ENCODE results near the gene DAB1. TPM values are rescaled to one million over a fixed set of nuclear protein-coding genes. Genes with fewer than 3 reads are reported as not detected.

Gene DAB1
- total RNA-seq, 3 donors from 2014 or later = 0.61 to 2.0 (median 0.92) TPM

- intact Hi-C loops (cut with DNase I, micrococcal nuclease) = no loop called here
- ATAC-seq = no peak
- no peaks in the 10 kb centered on the region for H3K4me1 ChIP-seq (ENCODE audit: low read depth)
- TF ChIP-seq CTCF (IDR thresholded peaks at IDR 0.05) = no peak
- H3K4me3 ChIP-seq = no peak overlapping the region
- DNase-seq = no peak
- H3K9me3 ChIP-seq = peaks cover 1% of the 10 kb centered on the region
- H3K36me3 ChIP-seq (ENCODE audit: low read depth) = no peaks in the 10 kb centered on the region
These were observed 60.7 kb downstream of the DAB1 start for GRCh38 chr1:57363165-57363564.

- DNase-seq (no peak), ATAC-seq (no peak)
- H3K9me3 ChIP-seq = no peaks in the 10 kb centered on the region
- no peaks in the 10 kb centered on the region for H3K36me3 ChIP-seq (ENCODE audit: low read depth)
- intact Hi-C loops (cut with DNase I, micrococcal nuclease) = no loop called here
- H3K4me3 ChIP-seq = no peak overlapping the region
- no peak for TF ChIP-seq CTCF (IDR thresholded peaks at IDR 0.05)
- no peaks in the 10 kb centered on the region for H3K4me1 ChIP-seq (ENCODE audit: low read depth)
These were observed 61.4 kb downstream of the DAB1 start for GRCh38 chr1:57362480-57362879.

- H3K4me3 ChIP-seq = no peak overlapping the region
- intact Hi-C loops (cut with DNase I, micrococcal nuclease) = no loop called here
- no peaks in the 10 kb centered on the region for H3K9me3 ChIP-seq
- no peaks in the 10 kb centered on the region for H3K4me1 ChIP-seq (ENCODE audit: low read depth)
- TF ChIP-seq CTCF (IDR thresholded peaks at IDR 0.05) = no peak
- DNase-seq = no peak
- no peaks in the 10 kb centered on the region for H3K36me3 ChIP-seq (ENCODE audit: low read depth)
- no peak for ATAC-seq
These were observed 62.3 kb downstream of the DAB1 start for GRCh38 chr1:57361516-57361915.

GRCh38 chr1:57360846-57361407, 62.9 kb downstream of the DAB1 start:
- intact Hi-C loops (cut with DNase I, micrococcal nuclease) = no loop called here
- Histone ChIP-seq H3K4me3 (no peak overlapping the region), H3K9me3 (no peaks in the 10 kb centered on the region), H3K36me3 (ENCODE audit: low read depth) (no peaks in the 10 kb centered on the region), H3K4me1 (ENCODE audit: low read depth) (no peaks in the 10 kb centered on the region)
- ATAC-seq = no peak
- no peak for TF ChIP-seq CTCF (IDR thresholded peaks at IDR 0.05)
- no peak for DNase-seq

GRCh38 chr1:57357462-57357861, 66.4 kb downstream of the DAB1 start:
- H3K4me1 ChIP-seq (ENCODE audit: low read depth) = no peaks in the 10 kb centered on the region
- intact Hi-C loops (cut with DNase I, micrococcal nuclease) = no loop called here
- no peak for TF ChIP-seq CTCF (IDR thresholded peaks at IDR 0.05)
- DNase-seq (no peak), ATAC-seq (no peak)
- no peaks in the 10 kb centered on the region for H3K36me3 ChIP-seq (ENCODE audit: low read depth)
- no peak overlapping the region for H3K4me3 ChIP-seq
- no peaks in the 10 kb centered on the region for H3K9me3 ChIP-seq

- H3K4me1 ChIP-seq (ENCODE audit: low read depth) = no peaks in the 10 kb centered on the region
- no peak overlapping the region for H3K4me3 ChIP-seq
- H3K9me3 ChIP-seq = no peaks in the 10 kb centered on the region
- DNase-seq (no peak), ATAC-seq (no peak)
- TF ChIP-seq CTCF (IDR thresholded peaks at IDR 0.05) = no peak
- intact Hi-C loops (cut with DNase I, micrococcal nuclease) = no loop called here
- no peaks in the 10 kb centered on the region for H3K36me3 ChIP-seq (ENCODE audit: low read depth)
These were observed 70.2 kb downstream of the DAB1 start for GRCh38 chr1:57353654-57354053.
